Pons (tissue), 1 donor: ENCODE data around the gene ZNF860.
"Not testable (repeated sequence)": the region's sequence is repeated elsewhere in the genome, so short reads cannot be mapped to it uniquely, and the experiment has no call there.

Experiments used
- DNase-seq: peaks from one replicate; pipeline ENCODE4 v3.0.0-alpha.2; 2016; ENCODE audit warnings: low spot score

ZNF860 gene

GRCh38 chr3:31960793-31961431, 20.6 kb upstream of the ZNF860 start:
- DNase-seq: no peak

GRCh38 chr3:31962801-31963205, 18.7 kb upstream of the ZNF860 start:
- no peak for DNase-seq

- DNase-seq: no peak
Measured at GRCh38 chr3:31966978-31967591, 14.5 kb upstream of the ZNF860 start.

GRCh38 chr3:31967592-31967991, 14.0 kb upstream of the ZNF860 start:
- DNase-seq: no peak

- no peak for DNase-seq
Measured at GRCh38 chr3:31968369-31968926, 13.1 kb upstream of the ZNF860 start.

GRCh38 chr3:31968927-31969418, 12.6 kb upstream of the ZNF860 start:
- DNase-seq: no peak

GRCh38 chr3:31971607-31972006, 9.9 kb upstream of the ZNF860 start:
- no peak for DNase-seq

GRCh38 chr3:31973081-31973480, 8.5 kb upstream of the ZNF860 start:
- no peak for DNase-seq

GRCh38 chr3:31973837-31974236, 7.7 kb upstream of the ZNF860 start:
- DNase-seq: no peak

- no peak for DNase-seq
Measured at GRCh38 chr3:31974471-31974870, 7.1 kb upstream of the ZNF860 start.

- DNase-seq: no peak
Measured at GRCh38 chr3:31974964-31975363, 6.6 kb upstream of the ZNF860 start.

GRCh38 chr3:31976302-31976701, 5.2 kb upstream of the ZNF860 start:
- no peak for DNase-seq

GRCh38 chr3:31977736-31978135, 3.8 kb upstream of the ZNF860 start:
- no peak for DNase-seq

- no peak for DNase-seq
Measured at GRCh38 chr3:31978553-31978952, 3.0 kb upstream of the ZNF860 start.

- DNase-seq: no peak
Measured at GRCh38 chr3:31979001-31979697, 2.4 kb upstream of the ZNF860 start.

GRCh38 chr3:31980530-31981205, 882 bp upstream of the ZNF860 start:
- no peak for DNase-seq

- no peak for DNase-seq
Measured at GRCh38 chr3:31984321-31984720, 2.8 kb downstream of the ZNF860 start.

- DNase-seq: no peak
Measured at GRCh38 chr3:31985831-31986230, 4.3 kb downstream of the ZNF860 start.

- DNase-seq: no peak
Measured at GRCh38 chr3:31988271-31988670, 6.7 kb downstream of the ZNF860 start.

GRCh38 chr3:31992995-31993394, 11.4 kb downstream of the ZNF860 start:
- not testable (repeated sequence) for DNase-seq

- no peak for DNase-seq
Measured at GRCh38 chr3:31993843-31994242, 12.3 kb downstream of the ZNF860 start.

GRCh38 chr3:31995026-31995425, 13.5 kb downstream of the ZNF860 start:
- DNase-seq: not testable (repeated sequence)
